Kidney capillary endothelial cell (primary cell): ENCODE data around the gene FBXO17.
A peak's percentile ranks its signal among the peaks of the same experiment; 100 is the strongest.
"Not testable (repeated sequence)": the region's sequence is repeated elsewhere in the genome, so short reads cannot be mapped to it uniquely, and the experiment has no call there.

Source experiments
- DNase-seq: peaks from one replicate; pipeline ENCODE4 v3.0.0-alpha.2; 2018; ENCODE audit warnings: low spot score

Gene FBXO17, protein sequence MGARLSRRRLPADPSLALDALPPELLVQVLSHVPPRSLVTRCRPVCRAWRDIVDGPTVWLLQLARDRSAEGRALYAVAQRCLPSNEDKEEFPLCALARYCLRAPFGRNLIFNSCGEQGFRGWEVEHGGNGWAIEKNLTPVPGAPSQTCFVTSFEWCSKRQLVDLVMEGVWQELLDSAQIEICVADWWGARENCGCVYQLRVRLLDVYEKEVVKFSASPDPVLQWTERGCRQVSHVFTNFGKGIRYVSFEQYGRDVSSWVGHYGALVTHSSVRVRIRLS

GRCh38 chr19:38975214-38975860 lies at the start of gene FBXO17:
FBXO17 (minus strand) TSS chr19:38975742; CDS start chr19:38950319, 25,423 bp downstream.
- peak; percentile 10 for DNase-seq

DNA sequence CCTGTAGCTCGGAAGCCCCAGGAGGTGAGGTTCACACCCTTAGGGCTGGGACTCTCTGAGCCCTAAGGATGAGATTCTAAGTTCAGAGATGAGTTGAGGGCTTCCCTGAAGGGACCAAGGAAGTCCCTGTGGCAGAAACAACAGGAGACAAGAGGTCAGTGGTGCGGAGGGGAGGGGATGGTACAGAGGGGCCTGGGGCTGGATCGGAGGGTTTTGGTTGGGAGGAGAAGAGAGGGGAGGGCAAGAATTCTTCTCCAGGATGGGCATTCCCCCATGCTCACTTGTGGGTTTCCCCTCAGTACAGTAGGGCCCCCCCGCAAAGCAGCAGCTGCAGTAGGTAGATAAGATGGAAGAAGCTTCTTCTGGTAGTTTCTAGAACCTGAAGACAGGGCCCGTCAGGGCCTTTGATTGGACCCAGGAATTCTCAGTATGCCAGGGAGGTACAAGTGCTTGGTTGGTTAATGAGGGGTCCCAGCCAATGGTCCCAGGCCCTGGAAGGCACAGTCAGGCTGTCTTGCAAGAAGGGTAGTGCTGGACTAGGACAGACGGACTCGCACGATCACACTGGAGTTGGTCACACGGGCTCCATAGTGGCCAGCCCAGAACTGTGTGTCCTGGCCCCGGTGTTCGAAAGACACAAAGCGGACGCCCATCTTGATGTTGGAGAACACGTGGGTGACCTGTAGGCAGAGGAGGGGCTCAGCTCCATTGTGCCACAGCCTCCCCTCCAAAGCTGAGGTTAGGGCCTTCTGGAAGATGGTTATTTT lies 49.5 kb upstream of the FBXO17 start:
- no peak for DNase-seq

DNA sequence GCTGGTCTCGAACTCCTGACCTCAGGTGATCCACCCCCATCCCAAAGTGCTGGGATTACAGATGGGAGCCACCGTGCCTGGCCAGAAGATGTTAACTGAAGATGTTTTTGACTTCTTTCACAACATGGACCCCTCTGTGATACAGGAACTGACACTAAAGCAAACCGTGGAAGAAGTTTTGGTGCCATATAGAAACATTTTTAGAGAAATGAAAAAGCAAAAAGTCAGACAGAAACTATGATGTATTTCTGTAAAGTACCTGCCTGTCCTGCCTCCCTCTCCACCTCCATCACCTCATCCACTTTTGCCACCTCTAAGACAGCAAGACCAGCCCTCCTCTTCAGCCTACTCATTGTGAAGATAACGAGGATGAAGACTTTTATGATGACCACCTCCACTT lies 45.5 kb upstream of the FBXO17 start:
- no peak for DNase-seq

- no peak for DNase-seq
These were observed 42.1 kb upstream of the FBXO17 start for GRCh38 chr19:39017646-39018045.

- no peak for DNase-seq
These were observed 41.5 kb upstream of the FBXO17 start for GRCh38 chr19:39017026-39017425.

GRCh38 chr19:39014037-39014436 lies 38.5 kb upstream of the FBXO17 start:
- DNase-seq, result no peak

- no peak for DNase-seq
These were observed 33.5 kb upstream of the FBXO17 start for GRCh38 chr19:39009001-39009400.

GRCh38 chr19:39008137-39008536 lies 32.6 kb upstream of the FBXO17 start:
- DNase-seq, result no peak

GRCh38 chr19:39007096-39007495 lies 31.6 kb upstream of the FBXO17 start:
- no peak for DNase-seq

DNA sequence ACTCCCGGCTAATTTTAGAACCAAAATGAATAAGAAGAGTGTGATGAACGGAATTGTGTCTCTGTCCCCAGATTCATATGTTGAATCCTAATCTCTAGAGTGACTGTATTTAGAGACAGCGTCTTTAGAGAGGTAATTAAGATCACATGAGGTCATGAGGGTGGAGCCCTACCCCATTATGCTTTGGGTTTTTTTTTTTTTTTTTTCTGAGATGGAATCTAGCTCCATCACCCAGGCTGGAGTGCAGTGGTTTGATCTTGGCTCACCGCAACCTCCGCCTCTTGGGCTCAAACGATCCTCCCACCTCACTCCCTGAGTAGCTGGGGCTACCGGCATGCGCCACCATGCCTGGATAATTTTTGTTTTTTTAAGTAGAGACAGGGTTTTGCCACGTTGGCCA lies 28.9 kb upstream of the FBXO17 start:
- no peak for DNase-seq

- no peak for DNase-seq
These were observed 28.3 kb upstream of the FBXO17 start for GRCh38 chr19:39003796-39004195.

- no peak for DNase-seq
These were observed 27.6 kb upstream of the FBXO17 start for GRCh38 chr19:39003188-39003587.

DNA sequence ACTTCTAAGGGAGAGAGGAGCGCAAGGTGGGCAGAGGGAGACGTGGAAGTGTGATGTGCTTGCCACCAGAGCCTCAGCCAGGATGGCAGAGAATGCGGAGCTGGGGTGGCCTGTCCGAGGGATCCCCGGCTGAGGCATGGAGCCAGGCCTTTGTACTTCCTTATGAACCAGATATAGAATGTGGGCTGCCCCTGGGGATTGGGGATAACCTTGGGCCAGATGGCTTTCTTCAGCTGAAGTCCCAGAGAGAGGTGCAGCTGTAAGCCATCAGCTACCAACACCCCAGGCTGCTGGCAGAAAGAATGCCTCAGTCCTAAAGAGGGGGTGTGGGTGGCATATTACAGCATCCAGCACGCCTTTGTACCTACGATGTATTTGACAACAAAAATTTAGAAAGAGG lies 25.5 kb upstream of the FBXO17 start:
- DNase-seq, result no peak

GRCh38 chr19:38997576-38997975 lies 22.0 kb upstream of the FBXO17 start:
- DNase-seq, result not testable (repeated sequence)

- DNase-seq, result peak; percentile 83
These were observed 17.7 kb upstream of the FBXO17 start for GRCh38 chr19:38993271-38993670.

DNA sequence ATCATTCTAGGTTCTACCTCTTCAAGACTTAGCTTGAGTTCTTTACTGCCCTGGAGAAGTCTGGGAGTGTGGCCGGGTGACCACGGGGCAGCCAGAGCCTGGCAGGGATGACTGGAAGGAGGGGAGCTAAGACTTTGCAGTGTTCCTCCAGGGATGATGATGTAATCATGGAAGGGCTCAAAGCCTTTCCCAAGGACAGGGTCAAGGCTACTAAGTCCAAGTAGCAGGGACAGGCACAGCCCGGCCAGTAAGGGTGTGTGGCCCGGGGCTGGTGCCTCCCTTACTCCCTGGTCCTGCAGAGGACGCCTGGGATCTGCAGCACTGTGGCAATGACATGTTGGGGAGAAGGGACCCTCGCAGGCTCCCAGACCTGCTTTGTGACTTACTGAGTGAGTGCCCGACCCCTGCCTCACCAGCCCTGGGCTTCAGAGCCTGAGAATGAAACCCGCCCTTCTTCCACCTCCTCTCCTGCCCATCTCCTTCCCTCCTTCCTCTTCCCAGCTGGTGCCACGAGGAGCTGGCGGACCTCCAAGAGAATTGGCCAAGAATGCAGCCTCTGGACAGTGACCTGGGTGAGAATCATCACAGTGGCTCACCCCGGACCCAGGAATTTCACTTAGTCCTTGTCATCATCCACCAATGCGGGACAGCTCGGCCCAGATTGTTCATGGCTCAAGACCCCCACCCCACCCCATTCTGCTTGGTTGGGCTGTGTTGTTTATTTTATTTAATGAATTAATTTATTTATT lies 15.6 kb upstream of the FBXO17 start:
- no peak for DNase-seq

DNA sequence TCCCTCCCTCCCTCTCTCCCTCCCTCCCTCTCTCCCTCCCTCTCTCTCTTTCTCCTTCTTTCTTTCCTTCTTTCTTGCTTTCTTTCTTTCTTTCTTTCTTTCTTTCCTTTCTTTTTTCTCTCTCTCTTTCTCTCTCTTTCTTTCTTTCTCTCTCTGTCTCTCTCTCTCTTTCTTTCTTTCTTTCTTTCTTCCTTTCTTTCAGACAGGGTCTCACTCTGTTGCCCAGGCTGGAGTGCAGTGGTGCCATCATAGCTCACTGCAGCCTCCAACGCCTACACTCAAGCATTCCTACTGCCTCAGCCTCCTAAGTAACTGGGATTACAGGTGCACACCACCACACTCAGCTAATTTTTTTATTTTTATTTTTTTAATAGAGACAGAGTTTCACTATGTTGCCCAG lies 14.1 kb upstream of the FBXO17 start:
- not testable (repeated sequence) for DNase-seq

DNA sequence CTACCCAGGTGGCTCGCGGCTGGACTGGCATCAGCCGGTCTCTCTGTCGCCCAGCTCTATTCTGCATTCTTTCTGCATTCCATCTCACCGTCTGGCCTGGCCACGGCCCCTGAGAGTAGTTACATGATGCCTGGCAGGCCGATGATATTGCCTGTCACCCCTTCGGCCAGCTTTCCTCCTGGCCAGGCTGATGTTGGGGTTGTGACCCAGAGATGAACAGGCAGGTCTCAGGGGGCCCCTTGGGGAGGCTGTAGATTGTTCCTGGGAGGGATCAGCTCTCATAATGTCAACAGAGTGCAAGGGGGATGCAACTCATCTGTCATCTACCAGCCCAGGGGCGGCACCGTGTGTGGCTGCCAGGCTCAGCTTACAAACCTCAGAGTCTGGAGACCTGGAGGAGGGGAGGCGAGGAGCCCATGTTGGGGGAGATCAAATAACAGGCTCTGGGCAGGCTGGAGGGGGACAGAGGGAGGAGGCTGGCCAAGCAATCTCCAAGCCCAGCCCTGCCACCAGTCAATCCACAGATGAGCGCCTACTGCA lies 13.6 kb upstream of the FBXO17 start:
- DNase-seq, result no peak

GRCh38 chr19:38988627-38989026 lies 13.1 kb upstream of the FBXO17 start:
- not testable (repeated sequence) for DNase-seq

- DNase-seq, result not testable (repeated sequence)
These were observed 12.2 kb upstream of the FBXO17 start for GRCh38 chr19:38987745-38988144.

- no peak for DNase-seq
These were observed 9.7 kb upstream of the FBXO17 start for GRCh38 chr19:38985262-38985661.
